B cell (primary cell): Measurements from ENCODE around the gene KDM4D. TPM values are rescaled to one million over a fixed set of nuclear protein-coding genes. Genes with fewer than 3 reads are reported as not detected.

Source experiments
- ATAC-seq: fragments of 200-7000 bp; cut with Tn5 transposase; one replicate; pipeline ENCODE4 v1.10.0; 2021; ENCODE audit warnings: low read depth, mild to moderate bottlenecking, moderate number of reproducible peaks, moderate library complexity
- CTCF ChIA-PET: fragments of 350-600 bp; sonication (Branson Sonifier 250); formaldehyde crosslinking; loops from one replicate; lab custom pipeline; 2021; ENCODE audit warnings: antibody characterized with exemption, inconsistent platforms; lab: Charles Lee
- POLR2A ChIA-PET: fragments of 350-600 bp; sonication (Branson Sonifier 250); formaldehyde crosslinking; loops from one replicate; lab custom pipeline; 2021; ENCODE audit warnings: antibody characterized with exemption; lab: Charles Lee
- DNase-seq: peaks from one replicate; pipeline ENCODE4 v3.0.0; 2013
- H2AFZ ChIP-seq: 2 replicates; pipeline ENCODE4 v1.6.1; 2012; ENCODE audit warnings: mild to moderate bottlenecking, low read depth, low read length; ENCODE audit not compliant: insufficient read depth, poor library complexity, severe bottlenecking
- H3K27ac ChIP-seq, 2 donors: 1 replicate in 1 of 2; 2 replicates in 1 of 2; pipeline ENCODE4 v1.5.1; 2012 to 2013; ENCODE audit warnings: low read length in 2 of 2, mild to moderate bottlenecking in 2 of 2, moderate library complexity in 1 of 2
- H3K27me3 ChIP-seq, 4 experiments: fragments of 200-600 bp in 1 of 4; sonication (generic) in 1 of 4; replicated peaks in 1 of 4; 1 replicate in 2 of 4; 2 replicates in 2 of 4; pipeline versions ENCODE4 v1.6.1 to v1.7.0; 2013 to 2016; ENCODE audit warnings: low read length in 3 of 4, mild to moderate bottlenecking in 2 of 4, mixed read lengths in 1 of 4, moderate library complexity in 1 of 4; ENCODE audit not compliant: insufficient read depth in 4 of 4, control insufficient read depth in 3 of 4; ENCODE audit errors: control extremely low read depth in 1 of 4
- H3K36me3 ChIP-seq, 2 experiments: replicated peaks in 1 of 2; 1 replicate in 1 of 2; 2 replicates in 1 of 2; pipeline versions ENCODE4 v1.6.1 to v1.7.1; 2013; ENCODE audit warnings: low read length in 1 of 2; ENCODE audit not compliant: insufficient read depth in 2 of 2, control insufficient read depth in 1 of 2; ENCODE audit errors: control extremely low read depth in 1 of 2, extremely low read depth in 1 of 2
- H3K4me1 ChIP-seq, 2 donors: fragments of 200-600 bp in 1 of 2; sonication (generic) in 1 of 2; 1 replicate in 1 of 2; 2 replicates in 1 of 2; pipeline versions ENCODE4 v1.5.1 to v1.6.1; 2013 to 2017; ENCODE audit warnings: low read length in 2 of 2; ENCODE audit not compliant: control insufficient read depth in 2 of 2, insufficient read depth in 2 of 2
- H3K4me2 ChIP-seq: replicated peaks from 2 replicates; pipeline ENCODE3; 2012; ENCODE audit warnings: mild to moderate bottlenecking, low read depth, low read length; ENCODE audit not compliant: poor library complexity, severe bottlenecking
- H3K4me3 ChIP-seq, 5 experiments: fragments of 200-600 bp in 1 of 5; sonication (generic) in 1 of 5; 1 replicate in 3 of 5; 2 replicates in 2 of 5; pipeline versions ENCODE4 v1.5.1 to v1.7.0; 2011 to 2016; ENCODE audit warnings: low read length in 4 of 5, mild to moderate bottlenecking in 4 of 5, low read depth in 2 of 5, control low read depth in 1 of 5, moderate library complexity in 1 of 5; ENCODE audit not compliant: insufficient read depth in 1 of 5; ENCODE audit errors: control extremely low read depth in 1 of 5, extremely low read depth in 1 of 5
- H3K79me2 ChIP-seq: fragments of 200-600 bp; sonication (generic); one replicate; pipeline ENCODE4 v1.6.0; 2016; ENCODE audit warnings: low read length; ENCODE audit not compliant: control insufficient read depth, insufficient read depth
- H3K9ac ChIP-seq: fragments of 200-600 bp; sonication (generic); 2 replicates; pipeline ENCODE4 v1.6.1; 2017; ENCODE audit warnings: mild to moderate bottlenecking, low read length, moderate library complexity
- H3K9me3 ChIP-seq, 3 donors: one replicate each; pipeline versions ENCODE4 v1.6.1 to v1.7.1; 2013; ENCODE audit warnings: low read length in 2 of 3; ENCODE audit not compliant: control insufficient read depth in 2 of 3, insufficient read depth in 1 of 3; ENCODE audit errors: control extremely low read depth in 1 of 3
- H4K20me1 ChIP-seq: 2 replicates; pipeline ENCODE4 v1.6.0; 2012; ENCODE audit warnings: mild to moderate bottlenecking, low read length; ENCODE audit not compliant: insufficient read depth, control insufficient read depth, poor library complexity, severe bottlenecking
- H3K27ac Mint-ChIP-seq: one replicate; pipeline ENCODE4 v1.8.0; 2021; ENCODE audit warnings: mixed read lengths
- H3K27me3 Mint-ChIP-seq: one replicate; pipeline ENCODE4 v1.8.0; 2021; ENCODE audit warnings: mixed read lengths
- H3K4me1 Mint-ChIP-seq: one replicate; pipeline ENCODE4 v1.8.0; 2021; ENCODE audit warnings: mixed read lengths
- H3K4me3 Mint-ChIP-seq: one replicate; pipeline ENCODE4 v1.8.0; 2021; ENCODE audit warnings: mixed read lengths
- H3K9me3 Mint-ChIP-seq: one replicate; pipeline ENCODE4 v1.8.0; 2022; ENCODE audit warnings: mixed read lengths; ENCODE audit not compliant: insufficient read depth
- CTCF ChIP-seq: fragments of 200-600 bp; IDR thresholded peaks from one replicate; pipeline ENCODE4 v1.8.0; 2022; ENCODE audit warnings: antibody characterized with exemption, mild to moderate bottlenecking
- EZH2 ChIP-seq: IDR thresholded peaks from 2 replicates; pipeline ENCODE4 v1.6.1; 2012; ENCODE audit warnings: borderline replicate concordance, low read depth, mild to moderate bottlenecking, moderate library complexity, low read length; ENCODE audit not compliant: insufficient read depth, poor library complexity, severe bottlenecking
- WGBS: methylation state at CpG from one replicate; pipeline ENCODE4 v1.1.5; 2013; ENCODE audit warnings: missing lambda C conversion rate; ENCODE audit not compliant: insufficient coverage; 5-methylcytosine and 5-hydroxymethylcytosine counted together
- intact Hi-C: fragments of 100-400 bp; cut with micrococcal nuclease; formaldehyde crosslinking; loops from one replicate; pipeline ENCODE4 v1.10.0; 2022
- polyA plus RNA-seq: library from polyadenylated mRNA; depleted of rRNA; stranded (reverse); fragments of >200 nt; gene quantifications from 2 replicates; pipeline ENCODE4 v1.2.3, GENCODE V29; 2012
- total RNA-seq, 2 donors: library from RNA; stranded (reverse); fragments of 120-200 nt in 1 of 2; gene quantifications; 1 replicate in 1 of 2; 2 replicates in 1 of 2; pipeline versions ENCODE4 v1.2.3 to v1.2.4, GENCODE V29; 2013 to 2022

KDM4D gene
- total and polyA plus RNA-seq, 2 donors (not counting 1 experiment from before 2014, with no cell fraction given) = 0.44 to 0.58 TPM

GRCh38 chr11:95028357-95028756, 54.8 kb downstream of the KDM4D start:
- CTCF ChIA-PET = no interaction called here
- H3K79me2 ChIP-seq = no peaks in the 10 kb centered on the region
- no peak overlapping the region for H3K4me3 Mint-ChIP-seq
- H3K27me3 Mint-ChIP-seq = peaks cover 9% of the 10 kb centered on the region
- H3K27me3 ChIP-seq = peaks cover 0 to 4% (median 2%) of the 10 kb centered on the region in 4 experiments
- POLR2A ChIA-PET = no interaction called here
- H3K4me3 ChIP-seq = no peak overlapping the region
- no peak for ATAC-seq
- no peaks in the 10 kb centered on the region for H4K20me1 ChIP-seq
- H3K9ac ChIP-seq = no peak overlapping the region
- H3K4me1 Mint-ChIP-seq = no peaks in the 10 kb centered on the region
- no peak overlapping the region for H3K27ac ChIP-seq
- no peaks in the 10 kb centered on the region for H3K4me1 ChIP-seq
- H2AFZ ChIP-seq = no peak overlapping the region
- H3K27ac Mint-ChIP-seq = no peak overlapping the region
- TF ChIP-seq CTCF (no peak), EZH2 (no peak)
- H3K9me3 ChIP-seq = no peaks in the 10 kb centered on the region
- intact Hi-C loops = no loop called here
- no peak for DNase-seq
- no peaks in the 10 kb centered on the region for H3K36me3 ChIP-seq
- no peaks in the 10 kb centered on the region for H3K9me3 Mint-ChIP-seq
- H3K4me2 ChIP-seq = no peak overlapping the region
- no CpG with 5 or more reads among the region's 3 CpGs for WGBS

DNA sequence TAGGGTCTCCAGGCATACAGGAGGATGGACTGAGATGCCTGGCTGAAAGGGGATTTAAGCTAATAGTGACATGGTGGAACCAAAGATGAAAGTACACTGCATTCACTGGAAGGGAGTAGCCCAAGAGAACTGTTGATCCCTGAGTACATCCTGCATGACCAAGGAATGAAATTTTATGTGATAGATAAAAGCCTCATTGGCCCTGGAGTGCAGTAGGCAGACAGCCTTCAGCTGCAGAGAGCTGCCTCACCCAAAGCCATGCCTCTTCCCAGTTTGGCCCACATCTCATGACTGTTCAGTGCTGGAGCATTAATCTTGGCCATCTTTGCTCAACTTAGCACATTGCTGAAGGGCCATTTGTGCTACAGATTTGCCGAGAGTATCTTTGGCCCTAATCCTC, 59.5 kb downstream of the KDM4D start:
- Mint-ChIP-seq H3K27ac (no peak overlapping the region), H3K27me3 (peaks cover 17% of the 10 kb centered on the region), H3K4me1 (no peaks in the 10 kb centered on the region), H3K4me3 (no peak overlapping the region), H3K9me3 (no peaks in the 10 kb centered on the region)
- Histone ChIP-seq H3K4me1 (no peaks in the 10 kb centered on the region), H3K27me3 (peaks cover 0 to 9% (median 7%) of the 10 kb centered on the region in 4 experiments), H3K36me3 (no peaks in the 10 kb centered on the region), H2AFZ (no peak overlapping the region), H3K9me3 (peaks cover 0 to 3% (median 0%) of the 10 kb centered on the region in 3 donors), H3K27ac (no peak overlapping the region), H3K79me2 (no peaks in the 10 kb centered on the region), H3K9ac (no peak overlapping the region), H3K4me2 (no peak overlapping the region), H3K4me3 (no peak overlapping the region), H4K20me1 (no peaks in the 10 kb centered on the region)
- CTCF ChIA-PET = no interaction called here
- ATAC-seq (no peak), DNase-seq (no peak)
- TF ChIP-seq CTCF (no peak), EZH2 (no peak)
- intact Hi-C loops = no loop called here
- POLR2A ChIA-PET = no interaction called here
- 100% methylated on average over 1 of the region's 1 CpG for WGBS
